HG03432 (cell line): Measurements from ENCODE around the gene HOXC13.

Experiments
- ATAC-seq: cut with Tn5 transposase; IDR thresholded peaks from one replicate; pipeline ENCODE4 v1.9.1; 2021; ENCODE audit warnings: mild to moderate bottlenecking, moderate library complexity; ENCODE audit not compliant: unreplicated experiment

The HOXC13 gene

DNA sequence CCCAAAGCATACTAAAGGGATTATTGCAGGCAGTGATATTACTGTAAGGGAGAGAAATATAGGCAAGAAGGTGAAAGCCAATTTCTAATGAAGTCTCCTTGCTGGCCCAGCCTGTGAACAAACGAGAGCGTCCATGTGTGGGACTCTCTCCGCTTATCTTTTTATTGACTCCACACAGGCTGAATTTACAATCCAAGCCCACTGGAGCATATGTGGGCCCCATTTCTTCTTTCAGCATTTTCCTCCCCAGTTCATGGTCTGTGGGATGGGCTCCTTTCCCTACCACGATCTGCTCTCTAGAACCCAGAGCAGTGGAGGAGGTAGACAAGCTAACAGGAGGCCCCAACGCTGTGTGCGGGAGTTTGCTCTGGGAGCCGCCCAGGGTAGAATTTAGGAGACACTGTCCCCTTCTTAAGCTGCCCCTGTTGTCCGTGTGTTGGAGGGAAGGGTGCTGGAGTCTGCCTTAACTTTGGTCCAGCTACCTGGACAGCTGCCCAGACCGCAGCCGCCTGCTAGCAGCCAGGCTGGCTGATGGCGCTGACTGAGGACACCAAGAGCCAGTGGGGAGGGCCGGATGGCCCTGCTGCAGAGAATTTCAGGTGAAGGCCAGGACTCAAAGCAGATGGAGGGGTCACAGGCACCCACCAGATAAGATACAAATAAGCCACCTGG, 31.1 kb downstream of the HOXC13 start:
- no peak for ATAC-seq

- no peak for ATAC-seq
Observed at GRCh38 chr12:53970451-53970850, 31.8 kb downstream of the HOXC13 start.

- no peak for ATAC-seq
Observed at GRCh38 chr12:53971129-53971528, 32.5 kb downstream of the HOXC13 start.

- ATAC-seq, result no peak
Observed at GRCh38 chr12:53971686-53972085, 33.1 kb downstream of the HOXC13 start.

DNA sequence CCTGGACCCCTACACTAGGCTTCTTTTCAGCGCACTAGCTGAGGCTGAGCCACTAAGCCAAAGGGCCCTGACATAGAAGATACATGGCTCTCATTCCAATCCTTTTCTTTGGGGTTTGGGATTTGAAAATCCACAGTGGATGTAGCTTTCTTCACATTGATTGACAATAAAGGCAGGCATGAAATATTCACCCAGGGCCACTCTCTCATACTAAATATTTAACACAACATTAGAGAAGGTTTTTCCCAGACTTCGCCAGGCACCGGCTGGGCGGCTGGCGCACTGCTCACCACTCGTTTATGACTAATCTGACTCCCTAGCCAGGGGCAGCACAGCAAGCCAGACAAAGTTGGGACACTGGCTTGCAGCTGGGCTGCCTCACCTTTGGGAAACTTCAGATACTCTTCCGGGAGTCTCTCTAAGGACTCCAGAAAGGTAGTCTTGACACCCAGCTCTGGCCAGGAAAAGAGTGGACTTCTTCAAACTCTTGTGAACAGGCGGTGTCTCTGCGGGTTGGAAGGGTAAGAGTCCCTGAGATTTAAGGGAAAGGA, 33.6 kb downstream of the HOXC13 start:
- ATAC-seq, result no peak

DNA sequence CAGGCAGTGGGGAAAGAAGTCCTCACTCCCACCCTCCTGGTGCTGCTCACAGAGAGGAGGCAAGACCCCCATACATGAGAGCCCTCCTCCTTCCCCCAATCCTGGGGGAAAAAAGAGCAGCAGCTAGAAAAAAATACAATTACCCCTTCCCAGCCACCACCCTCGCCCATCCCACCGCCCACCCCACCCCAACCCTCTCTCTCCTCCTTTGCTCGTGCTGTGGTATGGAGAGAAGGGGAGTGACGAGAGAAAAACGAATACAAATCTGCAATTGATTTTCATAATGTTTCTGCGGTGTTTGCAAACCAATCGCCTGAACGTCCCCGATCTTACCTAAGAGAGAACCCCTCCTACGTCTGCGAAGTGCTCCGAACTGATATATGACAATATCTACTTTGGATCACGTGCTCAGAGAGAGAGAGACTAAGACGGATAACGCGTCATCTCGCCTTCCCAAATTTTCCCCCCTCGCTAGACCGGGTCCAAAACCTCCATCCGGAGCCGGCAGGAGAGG, 34.1 kb downstream of the HOXC13 start, which contains the start of gene HOXC11:
Gene HOXC11 (plus strand): TSS at position 405 of the 514 bp plus-strand sequence. CDS start 116 bp downstream, outside the sequence.
- ATAC-seq, result no peak

GRCh38 chr12:53973236-53974042, 34.8 kb downstream of the HOXC13 start:
- ATAC-seq, result no peak

DNA sequence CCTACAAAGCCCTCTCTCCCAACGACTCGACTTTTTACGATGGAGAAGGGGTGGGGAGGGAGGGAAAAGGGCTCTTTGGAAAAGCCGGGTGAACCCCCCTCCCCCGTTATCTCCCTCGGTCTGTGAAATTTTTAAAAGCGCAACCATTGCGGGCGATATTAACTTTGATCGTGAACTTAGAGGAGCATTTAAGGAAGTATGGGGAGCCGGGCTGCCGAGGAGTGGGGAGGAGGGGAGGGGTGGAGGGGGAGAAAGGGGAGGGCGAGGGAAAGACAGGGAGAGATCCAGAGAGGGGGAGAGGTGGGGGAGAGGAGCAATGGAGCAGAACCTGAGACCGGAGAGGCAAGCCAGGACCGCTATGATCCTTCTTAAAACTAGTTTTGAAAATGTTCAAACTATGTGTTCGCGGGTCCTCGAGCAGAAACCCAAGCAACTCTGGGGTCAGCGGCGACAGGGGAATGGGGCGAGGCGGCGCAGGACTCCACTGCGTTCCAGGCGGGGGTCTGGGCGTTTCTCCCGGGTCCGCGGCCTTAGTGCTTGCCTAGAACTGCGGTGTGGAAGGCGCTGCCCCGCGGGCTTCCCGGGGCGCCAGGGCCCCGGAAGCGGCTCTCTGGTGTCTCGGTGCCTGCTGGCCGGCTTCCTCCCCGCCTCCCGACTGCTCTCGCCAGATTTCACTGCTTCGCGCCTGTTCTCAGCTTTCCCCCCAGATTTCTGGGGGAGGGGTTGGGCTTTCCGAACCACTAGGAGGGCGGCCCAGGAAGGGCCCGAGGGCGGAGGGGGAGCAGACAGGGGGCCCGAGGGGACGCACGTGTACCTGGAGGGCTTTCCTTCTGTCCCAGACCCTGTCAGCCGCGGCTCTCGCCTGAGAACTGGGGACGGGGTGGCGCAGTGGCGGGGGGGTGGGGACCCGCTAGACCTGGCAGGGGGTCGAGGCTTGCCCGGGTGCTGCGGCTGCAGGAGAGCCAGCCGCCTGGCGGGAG, 35.7 kb downstream of the HOXC13 start, which contains the start of gene HOTAIR:
Gene HOTAIR (minus strand): TSS at position 871 of the 980 bp plus-strand sequence.
- ATAC-seq, result no peak

GRCh38 chr12:53975064-53975471, 36.4 kb downstream of the HOXC13 start:
- ATAC-seq, result no peak

- ATAC-seq, result no peak
Observed at GRCh38 chr12:53975479-53976152, 37.0 kb downstream of the HOXC13 start.

- no peak for ATAC-seq
Observed at GRCh38 chr12:53976172-53976822, 37.7 kb downstream of the HOXC13 start.

GRCh38 chr12:53976823-53977595, 38.4 kb downstream of the HOXC13 start:
- ATAC-seq, result no peak

DNA sequence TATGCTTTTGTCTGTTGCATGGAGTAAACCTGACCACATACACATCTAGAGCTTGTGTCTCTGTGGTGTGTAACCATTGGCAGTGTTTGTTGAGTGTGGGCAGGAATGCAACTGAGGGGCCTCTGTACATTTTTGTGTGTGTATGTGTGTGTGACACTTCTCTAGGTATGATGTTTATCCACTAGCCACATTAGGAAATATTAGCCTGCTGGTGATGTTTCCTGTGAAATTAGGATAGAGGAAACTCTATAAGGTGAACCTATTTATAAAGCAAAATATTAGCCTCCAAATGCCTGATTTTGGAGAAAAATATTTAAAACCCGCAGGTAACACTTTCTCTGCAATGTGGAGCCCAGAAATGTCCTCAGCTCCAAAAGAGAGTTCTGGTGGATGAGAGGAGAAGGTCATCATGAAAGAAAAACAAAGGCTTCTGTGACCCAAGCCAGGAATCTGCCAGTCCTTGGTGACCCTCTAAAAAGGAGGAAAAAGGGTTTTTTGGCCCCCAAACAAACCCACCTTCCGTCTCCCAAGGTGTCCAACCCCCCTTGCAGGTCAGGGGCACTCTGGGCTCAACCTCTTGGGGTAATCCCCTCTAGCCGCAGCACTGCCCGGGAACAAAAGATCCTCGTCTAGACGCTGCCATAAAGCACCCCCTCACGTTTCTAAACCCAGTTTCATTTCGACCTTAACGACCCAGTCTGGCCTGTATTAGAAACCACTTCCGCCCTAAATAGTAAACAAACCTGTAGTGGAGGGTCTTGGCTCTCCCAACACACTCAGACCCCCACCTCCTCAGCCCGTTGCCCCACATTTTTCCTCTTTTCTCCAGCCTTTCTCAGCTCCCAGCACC, 39.2 kb downstream of the HOXC13 start:
- no peak for ATAC-seq

DNA sequence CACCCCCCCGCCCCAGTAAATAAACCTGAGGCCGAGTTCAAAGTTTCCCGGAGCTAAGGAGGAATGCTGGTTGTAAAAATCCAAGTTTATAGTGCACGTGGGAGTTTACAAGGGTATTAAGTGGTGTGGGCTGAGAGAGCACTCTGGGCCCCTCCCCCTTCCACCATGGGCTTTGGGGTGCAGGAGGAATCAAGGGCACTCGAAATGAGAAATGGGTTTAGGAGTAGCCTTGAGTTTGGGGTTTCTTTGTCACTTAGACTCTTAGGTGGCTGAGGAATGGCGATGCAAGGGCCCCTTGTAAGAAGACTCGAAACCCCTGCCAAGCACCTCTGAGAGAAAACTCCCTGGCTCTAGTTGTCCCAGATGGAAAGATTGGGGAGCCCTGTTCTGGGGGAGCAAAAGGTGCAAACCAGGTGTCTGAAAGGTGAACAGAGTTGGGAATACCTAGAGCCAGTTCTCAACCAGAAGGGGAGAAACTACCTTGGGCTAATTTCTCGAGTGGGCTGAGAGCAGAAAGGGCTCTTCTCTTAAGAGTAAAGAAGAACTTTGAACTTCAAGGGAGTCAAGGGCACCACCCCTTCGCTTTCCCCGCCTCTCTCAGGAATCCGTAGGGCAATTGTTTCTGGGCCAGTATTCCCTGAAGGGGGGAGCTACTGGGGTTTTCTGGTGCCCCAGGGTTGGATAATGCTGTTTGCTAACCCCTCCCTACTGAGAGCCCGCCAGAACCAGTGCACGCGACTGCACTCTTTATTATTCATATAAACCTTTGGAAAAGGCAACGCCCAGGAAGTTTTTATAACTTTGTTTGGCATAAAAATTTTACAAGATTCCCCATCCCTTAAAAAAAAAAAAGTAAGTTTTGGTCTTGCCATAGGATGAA, 40.1 kb downstream of the HOXC13 start:
- no peak for ATAC-seq

DNA sequence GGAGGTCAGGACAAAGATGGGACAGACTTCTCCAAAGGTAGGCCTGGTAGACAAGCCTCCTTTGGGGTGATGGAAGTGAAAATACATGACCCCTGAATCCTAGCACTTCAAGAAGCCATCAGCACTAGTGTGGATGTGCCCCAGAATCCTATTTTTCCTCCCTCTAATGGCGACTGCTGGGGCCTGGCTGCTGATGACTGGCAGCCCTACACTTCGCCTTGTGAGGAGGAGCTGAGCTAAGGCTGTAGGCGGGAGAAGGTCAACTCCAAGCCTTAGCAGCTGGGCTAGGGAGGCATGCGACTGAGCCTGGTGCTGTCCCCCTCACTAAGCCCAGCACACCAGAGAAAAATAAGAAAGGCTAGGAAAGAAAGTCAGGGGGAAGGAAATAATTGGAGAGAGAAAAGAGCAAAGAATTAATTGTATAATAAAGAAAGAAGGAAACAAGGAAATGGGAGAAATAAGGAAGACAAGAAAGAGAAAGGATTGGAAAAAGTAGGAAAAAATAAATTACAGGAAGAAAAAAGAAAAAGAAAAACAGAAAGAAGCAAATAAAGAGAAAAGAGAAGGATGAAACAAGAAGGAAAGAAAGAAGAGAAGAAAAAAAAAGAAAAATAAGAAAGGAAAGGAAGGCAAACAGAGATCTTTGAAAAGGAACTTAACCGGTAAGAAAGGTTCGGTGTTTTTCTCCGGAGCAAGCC, 41.6 kb downstream of the HOXC13 start:
- no peak for ATAC-seq
